ENCODE results near the gene HLX. TPM values are rescaled to one million over a fixed set of nuclear protein-coding genes. Genes with fewer than 3 reads are reported as not detected.

The HLX gene
- total RNA-seq, 1 donor from 2014 or later = 18.5 TPM

DNA sequence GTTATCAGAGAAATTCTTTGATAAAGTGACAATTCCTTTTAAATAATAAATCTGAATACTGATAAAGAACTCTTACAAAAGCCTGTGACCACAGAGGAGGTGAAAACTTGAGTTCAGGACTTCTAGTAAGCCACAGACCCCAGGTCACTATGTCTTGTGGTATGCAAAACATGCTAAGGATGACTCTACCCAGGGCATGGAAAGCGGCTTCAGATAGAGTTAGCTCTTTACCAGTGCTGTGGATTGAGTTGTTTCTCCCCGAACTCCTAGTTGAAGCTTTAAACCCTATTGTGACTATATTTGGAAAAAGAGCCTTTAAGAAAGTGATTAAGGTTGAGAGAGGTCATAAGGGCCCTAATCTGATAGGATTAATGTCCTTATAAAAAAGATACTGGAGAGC lies 42.3 kb downstream of the HLX start:
- TF ChIP-seq, protein P1, sequence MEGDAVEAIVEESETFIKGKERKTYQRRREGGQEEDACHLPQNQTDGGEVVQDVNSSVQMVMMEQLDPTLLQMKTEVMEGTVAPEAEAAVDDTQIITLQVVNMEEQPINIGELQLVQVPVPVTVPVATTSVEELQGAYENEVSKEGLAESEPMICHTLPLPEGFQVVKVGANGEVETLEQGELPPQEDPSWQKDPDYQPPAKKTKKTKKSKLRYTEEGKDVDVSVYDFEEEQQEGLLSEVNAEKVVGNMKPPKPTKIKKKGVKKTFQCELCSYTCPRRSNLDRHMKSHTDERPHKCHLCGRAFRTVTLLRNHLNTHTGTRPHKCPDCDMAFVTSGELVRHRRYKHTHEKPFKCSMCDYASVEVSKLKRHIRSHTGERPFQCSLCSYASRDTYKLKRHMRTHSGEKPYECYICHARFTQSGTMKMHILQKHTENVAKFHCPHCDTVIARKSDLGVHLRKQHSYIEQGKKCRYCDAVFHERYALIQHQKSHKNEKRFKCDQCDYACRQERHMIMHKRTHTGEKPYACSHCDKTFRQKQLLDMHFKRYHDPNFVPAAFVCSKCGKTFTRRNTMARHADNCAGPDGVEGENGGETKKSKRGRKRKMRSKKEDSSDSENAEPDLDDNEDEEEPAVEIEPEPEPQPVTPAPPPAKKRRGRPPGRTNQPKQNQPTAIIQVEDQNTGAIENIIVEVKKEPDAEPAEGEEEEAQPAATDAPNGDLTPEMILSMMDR (IDR thresholded peaks at IDR 0.05) = no peak
- intact Hi-C loops (cut with DNase I) = no loop called here
- no peak for ATAC-seq

DNA sequence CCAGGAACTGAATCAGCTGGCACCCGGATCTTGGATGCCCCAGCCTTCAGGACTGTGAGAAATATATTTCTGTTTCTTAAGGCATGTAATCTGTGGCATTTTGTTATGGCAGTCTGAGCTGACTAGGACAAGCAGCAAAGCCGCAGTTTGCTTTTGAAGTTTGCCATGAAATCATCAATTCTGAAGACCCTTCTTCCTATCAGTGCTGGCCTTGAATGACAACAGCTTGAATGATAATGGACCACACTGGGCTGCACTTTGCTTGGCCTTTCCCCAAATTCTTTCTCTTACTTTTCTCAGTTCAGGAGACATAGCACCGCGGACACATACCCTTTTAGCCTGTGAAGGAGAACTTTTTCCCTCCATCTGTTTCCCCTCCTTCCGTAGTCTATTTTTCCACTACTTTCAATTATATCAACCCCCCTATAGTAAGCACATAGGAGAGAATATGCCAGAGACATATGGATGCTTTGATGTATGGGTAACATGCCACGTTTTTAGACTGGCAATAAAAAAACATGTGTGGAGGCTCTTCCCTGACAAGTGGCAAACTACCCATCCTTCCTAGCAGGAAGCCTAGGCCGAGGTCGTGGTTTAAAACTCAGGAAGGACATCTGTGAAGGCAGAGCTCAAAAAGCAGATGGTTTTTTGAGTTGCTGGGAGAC lies 42.9 kb downstream of the HLX start:
- DNase-seq (no peak), ATAC-seq (no peak)
- Histone ChIP-seq H3K9me3 (no peaks in the 10 kb centered on the region), H3K4me3 (no peak overlapping the region), H3K36me3 (no peaks in the 10 kb centered on the region), H3K4me1 (no peaks in the 10 kb centered on the region), H3K27me3 (ENCODE audit: low read depth) (no peaks in the 10 kb centered on the region), H3K27ac (no peak overlapping the region)
- TF ChIP-seq, protein P1 (IDR thresholded peaks at IDR 0.05) = no peak
- intact Hi-C loops (cut with DNase I) = no loop called here

More for the DNA sequence above, 42.3 kb downstream of the HLX start:
- no peak overlapping the region for H3K27ac ChIP-seq
- DNase-seq = no peak
- H3K4me3 ChIP-seq = no peak overlapping the region
- no peaks in the 10 kb centered on the region for H3K4me1 ChIP-seq
- no peaks in the 10 kb centered on the region for H3K9me3 ChIP-seq
- no peaks in the 10 kb centered on the region for H3K36me3 ChIP-seq
- no peaks in the 10 kb centered on the region for H3K27me3 ChIP-seq (ENCODE audit: low read depth)

DNA sequence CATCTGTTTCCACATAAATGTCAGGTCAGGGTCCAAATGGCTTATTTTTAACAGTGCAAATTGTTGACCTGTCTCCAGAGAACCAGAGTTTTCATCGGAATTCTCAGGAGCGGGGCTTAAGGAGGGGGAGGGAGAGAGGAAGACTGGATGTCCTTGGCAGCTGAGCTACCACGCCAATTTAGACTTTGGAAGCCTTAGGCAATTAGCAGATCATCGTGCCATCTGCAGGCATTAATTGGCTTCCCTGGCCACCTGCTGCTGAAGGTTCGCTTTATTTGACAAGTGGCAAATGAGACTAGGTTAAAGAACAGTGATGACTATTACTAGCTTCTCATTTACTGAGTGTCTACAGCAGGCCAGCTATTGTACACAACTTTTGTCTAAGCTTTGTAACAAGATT lies 43.7 kb downstream of the HLX start:
- no peaks in the 10 kb centered on the region for H3K4me1 ChIP-seq
- no peak for ATAC-seq
- DNase-seq = no peak
- no peaks in the 10 kb centered on the region for H3K9me3 ChIP-seq
- no peaks in the 10 kb centered on the region for H3K27me3 ChIP-seq (ENCODE audit: low read depth)
- H3K36me3 ChIP-seq = no peaks in the 10 kb centered on the region
- H3K4me3 ChIP-seq = no peak overlapping the region
- intact Hi-C loops (cut with DNase I) = no loop called here
- no peak overlapping the region for H3K27ac ChIP-seq
- TF ChIP-seq, protein P1 (IDR thresholded peaks at IDR 0.05) = no peak

DNA sequence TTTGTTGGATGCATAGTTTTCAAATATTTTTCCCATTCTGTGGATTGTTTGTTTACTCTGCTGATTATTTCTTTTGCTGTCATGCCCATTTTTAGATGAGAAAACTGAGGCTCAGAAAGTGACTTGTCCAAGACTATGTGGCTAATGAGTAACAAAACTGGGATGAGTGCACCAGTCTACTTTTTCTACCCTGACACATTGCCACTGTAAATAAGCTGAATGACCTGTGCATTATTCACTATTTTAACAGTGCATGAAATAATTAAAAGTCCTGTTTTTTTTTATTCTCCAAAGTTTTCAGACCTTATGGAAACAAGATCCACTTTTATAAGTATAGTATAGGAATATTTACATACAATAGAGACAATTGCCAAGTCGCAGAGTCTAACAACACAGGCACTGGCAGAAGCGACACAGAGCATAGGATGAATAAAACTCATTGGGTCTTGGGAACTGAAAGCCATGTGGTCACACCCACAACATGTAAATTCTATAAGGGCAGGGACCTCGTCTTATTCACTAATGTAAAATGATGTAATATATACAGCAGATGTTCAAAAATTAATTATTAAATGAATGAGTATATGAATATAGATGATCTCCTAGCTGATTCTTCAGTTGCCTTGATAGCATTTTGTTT lies 45.2 kb downstream of the HLX start:
- no peaks in the 10 kb centered on the region for H3K36me3 ChIP-seq
- no peaks in the 10 kb centered on the region for H3K9me3 ChIP-seq
- H3K27me3 ChIP-seq (ENCODE audit: low read depth) = no peaks in the 10 kb centered on the region
- DNase-seq = no peak
- H3K4me1 ChIP-seq = no peaks in the 10 kb centered on the region
- no peak overlapping the region for H3K4me3 ChIP-seq
- intact Hi-C loops (cut with DNase I) = no loop called here
- ATAC-seq = no peak
- no peak overlapping the region for H3K27ac ChIP-seq
- TF ChIP-seq, protein P1 (IDR thresholded peaks at IDR 0.05) = no peak

DNA sequence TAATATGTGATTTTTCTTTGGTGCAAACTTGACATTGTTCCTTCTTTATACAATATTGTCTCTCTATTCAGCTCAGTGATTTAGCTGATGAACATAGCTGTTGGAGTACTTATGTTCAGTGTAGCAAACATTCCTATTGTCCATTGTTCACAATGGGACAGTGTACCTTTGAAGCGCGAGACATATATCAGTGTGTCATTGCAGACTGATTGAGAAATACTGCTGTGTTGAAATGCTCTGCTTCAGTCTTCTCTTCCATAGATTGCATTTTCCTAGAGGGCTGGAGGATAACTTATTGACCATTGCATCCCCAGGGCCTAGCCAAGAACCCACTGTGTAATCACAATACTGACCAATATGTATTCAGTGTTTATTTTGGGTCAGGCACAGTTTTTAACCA lies 46.5 kb downstream of the HLX start:
- no peaks in the 10 kb centered on the region for H3K9me3 ChIP-seq
- no peaks in the 10 kb centered on the region for H3K27me3 ChIP-seq (ENCODE audit: low read depth)
- no peaks in the 10 kb centered on the region for H3K36me3 ChIP-seq
- H3K4me3 ChIP-seq = no peak overlapping the region
- DNase-seq (no peak), ATAC-seq (no peak)
- no peaks in the 10 kb centered on the region for H3K4me1 ChIP-seq
- intact Hi-C loops (cut with DNase I) = no loop called here
- H3K27ac ChIP-seq = no peak overlapping the region
- TF ChIP-seq, protein P1 (IDR thresholded peaks at IDR 0.05) = no peak
